ENCODE data around the gene CNTLN.

- TF ChIP-seq EP300 (IDR thresholded peaks at IDR 0.05; ENCODE audit: borderline replicate concordance) = no peak
- no peak for TF ChIP-seq REST (IDR thresholded peaks at IDR 0.05; ENCODE audit: low read depth)
- TF ChIP-seq NFIC (IDR thresholded peaks at IDR 0.05) = no peak
- TF ChIP-seq, protein P1, sequence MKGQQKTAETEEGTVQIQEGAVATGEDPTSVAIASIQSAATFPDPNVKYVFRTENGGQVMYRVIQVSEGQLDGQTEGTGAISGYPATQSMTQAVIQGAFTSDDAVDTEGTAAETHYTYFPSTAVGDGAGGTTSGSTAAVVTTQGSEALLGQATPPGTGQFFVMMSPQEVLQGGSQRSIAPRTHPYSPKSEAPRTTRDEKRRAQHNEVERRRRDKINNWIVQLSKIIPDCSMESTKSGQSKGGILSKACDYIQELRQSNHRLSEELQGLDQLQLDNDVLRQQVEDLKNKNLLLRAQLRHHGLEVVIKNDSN (IDR thresholded peaks at IDR 0.05) = no peak
- TF ChIP-seq MAX (IDR thresholded peaks at IDR 0.05) = no peak
- no peak for TF ChIP-seq CREB1 (IDR thresholded peaks at IDR 0.05; ENCODE audit: low read depth)
- no peak for TF ChIP-seq RAD21 (IDR thresholded peaks at IDR 0.05; ENCODE audit: low read depth)
- TF ChIP-seq CEBPB (IDR thresholded peaks at IDR 0.05) = no peak
- no peak for TF ChIP-seq TAF1 (IDR thresholded peaks at IDR 0.05; ENCODE audit: low read depth)
- TF ChIP-seq ZBTB7A (IDR thresholded peaks at IDR 0.05; ENCODE audit: low read depth) = no peak
Observed at GRCh38 chr9:17120203-17120602, 14.6 kb upstream of the CNTLN start.

Measured in Ishikawa (cell line).